Adipocyte (in vitro differentiated cells): ENCODE data around the gene C1QTNF3.
"Not testable (repeated sequence)": the region's sequence is repeated elsewhere in the genome, so short reads cannot be mapped to it uniquely, and the experiment has no call there.

Experiments
- DNase-seq: peaks from one replicate; pipeline ENCODE4 v3.0.0-alpha.2; 2015; ENCODE audit warnings: low read depth
- H3K27me3 ChIP-seq: replicated peaks from 2 replicates; pipeline ENCODE4 v1.7.0; 2013; ENCODE audit warnings: mild to moderate bottlenecking, low read length, moderate library complexity; ENCODE audit not compliant: control insufficient read depth, insufficient read depth
- H3K36me3 ChIP-seq: 2 replicates; pipeline ENCODE4 v1.7.0; 2013; ENCODE audit warnings: low read length, mild to moderate bottlenecking, moderate library complexity; ENCODE audit not compliant: control insufficient read depth, insufficient read depth, severe bottlenecking
- H3K4me1 ChIP-seq: 2 replicates; pipeline ENCODE4 v1.7.0; 2013; ENCODE audit warnings: mild to moderate bottlenecking, low read length, moderate library complexity; ENCODE audit not compliant: control insufficient read depth, insufficient read depth
- H3K4me3 ChIP-seq: 2 replicates; pipeline ENCODE4 v1.7.0; 2013; ENCODE audit warnings: mild to moderate bottlenecking, low read length, moderate library complexity
- H3K9ac ChIP-seq: 2 replicates; pipeline ENCODE4 v1.7.0; 2013; ENCODE audit warnings: mild to moderate bottlenecking, low read length, moderate library complexity
- H3K9me3 ChIP-seq: 2 replicates; pipeline ENCODE4 v1.7.0; 2013; ENCODE audit warnings: mild to moderate bottlenecking, low read length, moderate library complexity; ENCODE audit not compliant: control insufficient read depth

Gene C1QTNF3

DNA sequence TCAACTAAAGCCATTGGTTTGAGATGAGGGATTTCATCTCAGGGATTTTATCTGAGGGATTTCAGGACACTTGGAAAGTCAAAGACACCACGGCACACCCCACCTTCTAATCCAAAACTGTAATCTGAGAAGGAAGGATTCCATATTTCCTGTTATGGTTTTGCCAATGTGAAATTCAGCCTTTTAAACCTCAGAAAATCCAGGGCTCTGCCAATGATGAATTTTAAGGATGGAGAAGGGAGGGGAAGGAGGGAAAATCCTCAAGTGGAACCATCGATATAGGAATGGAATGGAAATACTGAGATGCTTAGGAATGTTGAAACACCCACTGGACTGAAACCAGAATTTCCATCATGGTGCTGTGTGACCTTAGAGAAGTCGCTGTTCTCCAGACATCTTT is 5.3 kb downstream of the C1QTNF3 start:
- no peaks in the 10 kb centered on the region for H3K36me3 ChIP-seq
- H3K4me1 ChIP-seq, result peaks cover 22% of the 10 kb centered on the region
- H3K9ac ChIP-seq, result no peak overlapping the region
- no peaks in the 10 kb centered on the region for H3K27me3 ChIP-seq
- H3K4me3 ChIP-seq, result no peak overlapping the region
- H3K9me3 ChIP-seq, result no peaks in the 10 kb centered on the region
- no peak for DNase-seq

DNA sequence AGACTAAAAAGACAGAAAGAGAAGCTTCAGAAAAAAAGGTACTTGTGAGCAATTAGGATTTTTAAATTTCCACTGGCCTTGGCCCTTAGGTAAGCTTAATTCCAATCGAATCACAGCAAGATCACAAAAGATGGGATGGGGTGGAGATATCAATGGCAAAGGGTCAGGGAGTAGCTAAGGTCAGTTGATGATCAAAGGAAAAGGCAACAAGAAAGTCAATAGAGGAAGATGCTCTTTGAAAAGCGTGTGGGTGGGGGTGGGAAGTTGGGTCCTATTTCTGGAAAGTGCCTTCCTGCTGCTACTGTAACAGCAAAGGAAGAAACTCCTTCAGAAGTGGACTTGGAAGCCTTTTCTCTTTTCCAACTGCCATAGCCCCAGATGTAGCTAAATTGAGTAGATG is 7.3 kb downstream of the C1QTNF3 start:
- Histone ChIP-seq H3K9me3 (no peaks in the 10 kb centered on the region), H3K36me3 (no peaks in the 10 kb centered on the region), H3K27me3 (no peaks in the 10 kb centered on the region), H3K4me3 (no peak overlapping the region), H3K9ac (no peak overlapping the region), H3K4me1 (peaks cover 17% of the 10 kb centered on the region)
- no peak for DNase-seq

DNA sequence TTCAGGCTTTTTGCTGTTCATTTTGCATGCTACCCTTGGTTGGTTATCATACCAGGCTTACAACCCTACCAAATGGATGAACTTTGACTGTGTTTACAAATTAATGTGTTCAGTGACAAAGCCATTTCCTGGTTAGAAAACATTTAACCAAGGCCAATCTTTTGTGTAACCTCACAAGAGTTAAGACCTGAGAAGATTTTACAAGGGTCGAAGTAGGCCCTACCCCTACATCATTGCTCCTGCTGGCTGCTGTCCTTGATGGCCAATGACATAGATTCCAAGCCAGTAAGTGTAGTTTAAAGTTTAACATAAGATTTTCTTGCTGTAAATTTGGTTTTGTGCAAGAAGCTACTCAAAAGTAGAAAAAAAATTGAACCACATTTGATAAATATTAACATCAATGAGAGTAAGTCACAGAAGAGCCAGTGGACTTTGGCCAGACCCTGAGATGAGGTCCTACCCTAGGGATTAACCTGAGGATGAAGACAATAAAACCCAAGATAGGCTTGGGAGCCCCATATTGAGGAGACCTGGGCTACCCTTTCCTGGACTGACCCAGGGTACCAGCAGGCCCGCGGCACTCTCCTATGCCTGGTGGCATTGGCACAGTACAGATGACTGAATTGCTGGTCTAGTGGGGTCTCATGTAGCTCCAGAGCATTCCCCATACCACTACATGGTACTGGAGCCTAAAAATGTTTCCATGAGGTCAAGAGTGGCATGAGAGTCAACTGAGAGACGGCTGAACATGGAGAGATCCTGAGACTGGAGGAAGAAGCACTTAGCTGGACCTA is 8.3 kb downstream of the C1QTNF3 start:
- H3K4me1 ChIP-seq, result peaks cover 24% of the 10 kb centered on the region
- no peaks in the 10 kb centered on the region for H3K27me3 ChIP-seq
- no peak overlapping the region for H3K4me3 ChIP-seq
- H3K36me3 ChIP-seq, result no peaks in the 10 kb centered on the region
- no peaks in the 10 kb centered on the region for H3K9me3 ChIP-seq
- no peak overlapping the region for H3K9ac ChIP-seq
- DNase-seq, result no peak

DNA sequence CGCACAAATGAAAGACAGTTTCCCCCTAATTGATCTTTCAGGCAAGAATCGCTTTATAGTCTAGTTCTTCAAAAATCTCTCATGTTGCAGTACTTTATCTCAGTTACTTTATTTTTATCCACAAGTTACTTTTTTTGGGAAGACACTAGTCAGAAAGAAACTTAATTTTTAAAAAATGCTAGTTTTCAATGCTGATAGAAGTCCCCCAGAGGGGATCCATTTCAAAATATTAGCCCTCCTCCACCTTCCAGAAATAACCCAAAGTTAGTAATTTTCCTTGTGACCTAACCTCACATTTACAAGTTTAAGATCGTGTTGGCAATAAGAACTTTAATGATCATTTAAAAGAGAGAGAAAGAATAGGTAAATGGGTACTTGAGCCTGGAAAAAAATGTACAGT is 11.0 kb downstream of the C1QTNF3 start:
- DNase-seq, result no peak
- Histone ChIP-seq H3K4me1 (peaks cover 24% of the 10 kb centered on the region), H3K27me3 (no peaks in the 10 kb centered on the region), H3K36me3 (no peaks in the 10 kb centered on the region), H3K9ac (no peak overlapping the region), H3K4me3 (no peak overlapping the region), H3K9me3 (no peaks in the 10 kb centered on the region)

DNA sequence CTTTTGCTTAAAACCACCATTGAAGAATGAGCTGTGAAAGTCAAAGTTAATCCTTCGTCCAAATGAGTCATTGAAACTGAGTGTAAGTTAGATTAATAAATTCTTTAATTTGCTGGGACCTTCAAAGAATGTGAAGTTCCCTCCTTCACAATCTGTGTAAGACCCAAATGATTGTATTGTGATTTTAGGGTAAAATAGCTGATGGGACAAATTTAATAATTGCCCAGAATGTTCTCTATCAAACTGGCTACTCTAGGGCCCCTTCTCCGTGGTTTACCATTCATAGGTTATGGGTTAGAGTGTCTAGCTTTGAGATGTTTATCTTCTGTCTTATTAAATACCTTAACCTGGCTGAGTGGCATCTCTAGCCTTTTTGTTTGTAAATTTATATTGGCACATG is 11.9 kb downstream of the C1QTNF3 start:
- no peak overlapping the region for H3K4me3 ChIP-seq
- H3K9ac ChIP-seq, result no peak overlapping the region
- no peaks in the 10 kb centered on the region for H3K27me3 ChIP-seq
- no peak for DNase-seq
- peaks cover 24% of the 10 kb centered on the region for H3K4me1 ChIP-seq
- no peaks in the 10 kb centered on the region for H3K9me3 ChIP-seq
- no peaks in the 10 kb centered on the region for H3K36me3 ChIP-seq

DNA sequence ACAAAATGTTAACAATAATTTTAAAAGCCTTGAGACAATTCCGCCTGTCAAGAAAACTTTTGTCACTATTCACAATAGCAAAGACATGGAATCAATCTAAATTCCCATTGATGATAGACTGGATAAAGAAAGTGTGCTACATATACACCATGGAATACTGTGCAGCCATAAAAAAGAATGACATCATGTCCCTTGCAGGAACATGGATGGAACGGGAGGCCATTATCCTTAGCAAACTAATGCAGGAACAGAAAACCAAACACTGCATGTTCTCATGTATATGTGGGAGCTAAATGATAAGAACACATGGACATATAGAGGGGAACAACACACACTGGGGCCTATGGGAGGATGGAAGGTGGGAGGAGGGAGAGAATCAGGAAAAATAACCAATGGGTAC is 12.4 kb downstream of the C1QTNF3 start:
- H3K9ac ChIP-seq, H3K4me3 ChIP-seq, H3K27me3 ChIP-seq, H3K9me3 ChIP-seq, DNase-seq, H3K36me3 ChIP-seq: not testable (repeated sequence)
- H3K4me1 ChIP-seq, result peaks cover 24% of the 10 kb centered on the region

DNA sequence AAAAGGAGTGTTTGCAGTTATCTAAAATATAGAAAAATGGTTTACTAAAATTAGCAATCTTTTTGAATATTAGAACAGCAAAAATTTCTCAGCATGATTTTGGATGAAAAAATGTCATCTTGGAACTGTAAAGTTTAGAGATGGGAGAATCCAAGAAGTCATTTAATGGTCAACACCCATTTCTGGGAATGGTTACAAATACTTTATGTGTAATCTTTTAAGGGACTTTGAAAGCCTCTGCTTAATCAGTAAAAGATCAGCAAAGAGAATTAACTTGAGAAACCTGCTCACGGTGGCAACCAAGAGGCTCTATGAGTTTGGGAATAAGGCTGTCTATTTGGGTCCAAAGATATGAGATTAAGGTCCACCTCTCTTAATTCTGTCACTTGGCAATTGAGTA is 13.0 kb downstream of the C1QTNF3 start:
- Histone ChIP-seq H3K9ac (no peak overlapping the region), H3K36me3 (no peaks in the 10 kb centered on the region), H3K9me3 (no peaks in the 10 kb centered on the region), H3K4me1 (peaks cover 23% of the 10 kb centered on the region), H3K27me3 (no peaks in the 10 kb centered on the region), H3K4me3 (no peak overlapping the region)
- no peak for DNase-seq

DNA sequence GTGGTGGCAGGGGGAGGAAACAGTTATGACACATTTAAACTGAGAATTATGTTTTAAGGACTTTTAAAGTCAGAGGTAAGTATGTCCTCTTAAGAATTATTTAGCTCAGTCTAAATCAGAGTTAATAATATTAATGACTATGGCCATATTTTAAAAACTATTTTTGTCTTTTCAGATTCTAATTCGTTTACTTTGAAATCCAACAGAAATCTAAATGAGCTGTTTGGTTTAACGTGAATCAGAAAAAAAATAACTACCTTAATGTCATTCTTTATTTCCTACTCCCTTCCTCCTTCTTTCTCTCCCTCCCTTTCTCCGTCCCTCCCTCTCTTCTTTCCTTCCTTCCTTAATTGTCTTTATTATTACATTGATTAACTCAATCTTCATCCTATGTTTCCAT is 14.7 kb downstream of the C1QTNF3 start:
- H3K36me3 ChIP-seq, result no peaks in the 10 kb centered on the region
- H3K4me1 ChIP-seq, result peaks cover 11% of the 10 kb centered on the region
- no peak overlapping the region for H3K9ac ChIP-seq
- H3K9me3 ChIP-seq, result no peaks in the 10 kb centered on the region
- no peak for DNase-seq
- no peaks in the 10 kb centered on the region for H3K27me3 ChIP-seq
- no peak overlapping the region for H3K4me3 ChIP-seq

DNA sequence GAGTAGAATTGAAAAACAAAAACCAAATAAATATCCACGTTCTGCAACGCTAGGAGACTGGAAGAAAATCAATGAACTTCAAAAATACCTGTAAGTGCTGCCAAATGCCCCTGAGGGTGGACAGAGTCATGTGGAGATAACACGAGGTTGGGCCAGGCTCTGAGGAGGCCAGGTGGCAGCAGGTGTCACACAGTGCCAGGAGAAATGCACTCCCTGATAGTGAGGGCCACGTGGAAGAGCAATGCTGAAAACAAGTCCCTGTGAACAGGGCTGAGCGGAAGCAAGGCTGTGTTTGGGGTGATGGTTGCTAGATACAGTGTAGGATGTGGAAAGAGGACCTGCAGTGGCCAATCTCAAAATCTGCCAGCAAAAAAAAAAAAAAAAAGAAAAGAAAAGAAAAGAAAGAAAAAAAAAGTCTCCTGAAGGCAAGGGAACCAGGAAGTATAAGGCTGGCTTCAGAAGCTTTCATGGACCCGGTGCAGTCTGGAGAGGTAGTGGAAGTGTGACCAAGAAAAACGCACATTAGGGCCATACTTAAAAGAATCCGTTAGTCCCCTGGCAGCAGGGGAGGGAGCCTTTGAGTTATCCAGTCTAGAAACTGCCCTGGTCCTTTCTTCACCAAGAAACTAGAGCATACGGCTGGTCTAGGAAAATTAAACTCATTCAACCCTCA is 16.8 kb downstream of the C1QTNF3 start:
- H3K27me3 ChIP-seq, result no peaks in the 10 kb centered on the region
- no peaks in the 10 kb centered on the region for H3K36me3 ChIP-seq
- H3K9me3 ChIP-seq, result no peaks in the 10 kb centered on the region
- peaks cover 23% of the 10 kb centered on the region for H3K4me1 ChIP-seq
- no peak overlapping the region for H3K9ac ChIP-seq
- DNase-seq, result no peak
- H3K4me3 ChIP-seq, result no peak overlapping the region

DNA sequence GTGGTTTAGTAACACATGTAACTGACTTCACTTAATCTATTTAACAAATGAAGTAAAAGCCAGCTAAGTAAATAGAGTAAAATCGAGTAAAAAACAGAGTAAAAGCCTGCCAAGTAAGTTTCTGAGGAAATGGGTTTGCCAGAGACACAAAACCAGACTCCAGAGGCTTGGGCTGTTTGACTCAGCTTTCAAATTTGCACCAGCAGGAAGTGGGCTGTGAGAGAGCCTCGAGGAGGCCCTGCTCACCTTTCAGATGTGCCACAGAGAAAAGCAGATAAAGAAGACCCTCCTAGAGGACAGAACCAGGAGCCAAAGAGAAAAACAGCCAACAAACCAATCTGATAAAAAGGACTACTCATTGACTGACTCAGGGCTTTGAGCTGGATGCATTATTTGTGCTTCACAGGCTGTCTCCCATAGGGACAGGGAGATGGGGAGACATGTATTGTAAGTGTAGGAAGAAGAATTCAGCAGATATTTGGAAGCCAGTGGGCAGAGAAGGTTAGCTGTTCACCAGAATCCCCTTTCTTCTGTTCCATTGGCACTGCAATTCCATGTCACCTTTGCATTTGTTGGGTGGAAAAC is 20.8 kb downstream of the C1QTNF3 start:
- DNase-seq, result no peak
- Histone ChIP-seq H3K4me3 (no peak overlapping the region), H3K36me3 (no peaks in the 10 kb centered on the region), H3K27me3 (no peaks in the 10 kb centered on the region), H3K4me1 (peaks cover 13% of the 10 kb centered on the region), H3K9me3 (no peaks in the 10 kb centered on the region), H3K9ac (no peak overlapping the region)

DNA sequence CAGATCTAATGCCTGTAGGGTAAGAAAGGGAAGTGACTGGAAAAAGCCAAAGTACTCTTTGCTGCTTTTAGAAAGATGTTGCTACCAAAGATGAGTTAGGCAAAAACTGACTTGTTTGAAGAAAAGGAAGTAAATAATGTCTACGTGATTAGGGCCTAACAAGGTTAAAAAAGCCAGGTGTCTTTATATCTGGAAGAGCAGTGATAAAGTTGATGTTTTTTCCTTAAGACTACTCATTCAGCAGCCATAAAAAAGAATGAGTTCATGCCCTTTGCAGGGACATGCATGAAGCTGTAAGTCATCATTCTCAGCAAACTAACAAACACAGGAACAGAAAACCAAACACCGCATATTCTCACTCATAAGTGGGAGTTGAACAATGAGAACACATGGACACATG is 21.7 kb downstream of the C1QTNF3 start:
- H3K36me3 ChIP-seq, result no peaks in the 10 kb centered on the region
- H3K4me3 ChIP-seq, result no peak overlapping the region
- peaks cover 13% of the 10 kb centered on the region for H3K4me1 ChIP-seq
- H3K9me3 ChIP-seq, result no peaks in the 10 kb centered on the region
- H3K27me3 ChIP-seq, result no peaks in the 10 kb centered on the region
- no peak overlapping the region for H3K9ac ChIP-seq
- DNase-seq, result no peak
